Type B pancreatic cell (in vitro differentiated cells): Measurements from ENCODE around the gene THSD4. TPM values are rescaled to one million over a fixed set of nuclear protein-coding genes. Genes with fewer than 3 reads are reported as not detected.

Experiments
- DNase-seq: peaks from one replicate; pipeline ENCODE4 v3.0.0; 2021; ENCODE audit warnings: mixed read lengths; ENCODE audit not compliant: unreplicated experiment; ENCODE audit errors: extremely low spot score
- H3K27ac Mint-ChIP-seq: 2 replicates; pipeline ENCODE4 v1.8.0; 2021; ENCODE audit warnings: mild to moderate bottlenecking, mixed read lengths
- H3K27me3 Mint-ChIP-seq: 2 replicates; pipeline ENCODE4 v1.8.0; 2021; ENCODE audit warnings: mixed read lengths
- H3K36me3 Mint-ChIP-seq: 2 replicates; pipeline ENCODE4 v1.8.0; 2021; ENCODE audit warnings: mixed read lengths
- H3K4me1 Mint-ChIP-seq: one replicate; pipeline ENCODE4 v1.8.0; 2021; ENCODE audit warnings: mixed read lengths; ENCODE audit not compliant: unreplicated experiment
- H3K4me3 Mint-ChIP-seq: 2 replicates; pipeline ENCODE4 v1.8.0; 2021; ENCODE audit warnings: mild to moderate bottlenecking, mixed read lengths
- H3K9me3 Mint-ChIP-seq: 2 replicates; pipeline ENCODE4 v1.8.0; 2021; ENCODE audit warnings: mixed read lengths
- total RNA-seq: library from RNA; stranded (reverse); gene quantifications from 2 replicates; pipeline ENCODE4 v1.2.1, GENCODE V29; 2021; ENCODE audit warnings: low replicate concordance
- TF ChIP-seq, protein P1 (sequence below): fragments of 200-600 bp; sonication (generic); conservative IDR thresholded peaks from 2 replicates; pipeline ENCODE4 v1.5.0; 2021; ENCODE audit warnings: antibody characterized with exemption, mild to moderate bottlenecking

Gene THSD4
- total RNA-seq, 1 donor from 2014 or later: 43.3 TPM

DNA sequence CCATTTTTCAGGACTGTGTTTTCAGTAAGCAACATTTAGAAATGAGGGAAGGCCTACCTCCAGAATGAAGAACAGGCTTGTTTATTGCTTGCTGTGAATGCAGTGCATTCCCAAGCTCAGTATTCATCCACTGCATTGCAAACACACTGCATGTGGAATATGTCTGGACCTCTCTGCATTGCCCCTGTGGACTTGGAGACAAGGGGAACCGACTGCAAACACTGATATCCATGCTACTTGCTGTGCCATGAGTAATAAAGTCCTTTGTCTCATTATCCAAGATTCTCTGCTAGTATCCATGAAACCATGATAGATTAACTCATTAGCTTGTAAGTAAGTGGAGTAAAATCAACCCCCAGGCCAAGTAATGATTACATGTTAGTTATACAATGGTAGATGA, 393.9 kb downstream of the THSD4 start:
- no peak overlapping the region for H3K4me3 Mint-ChIP-seq
- H3K4me1 Mint-ChIP-seq: peaks cover 46% of the 10 kb centered on the region
- no peak for DNase-seq
- H3K27ac Mint-ChIP-seq: no peak overlapping the region
- TF ChIP-seq, protein P1, sequence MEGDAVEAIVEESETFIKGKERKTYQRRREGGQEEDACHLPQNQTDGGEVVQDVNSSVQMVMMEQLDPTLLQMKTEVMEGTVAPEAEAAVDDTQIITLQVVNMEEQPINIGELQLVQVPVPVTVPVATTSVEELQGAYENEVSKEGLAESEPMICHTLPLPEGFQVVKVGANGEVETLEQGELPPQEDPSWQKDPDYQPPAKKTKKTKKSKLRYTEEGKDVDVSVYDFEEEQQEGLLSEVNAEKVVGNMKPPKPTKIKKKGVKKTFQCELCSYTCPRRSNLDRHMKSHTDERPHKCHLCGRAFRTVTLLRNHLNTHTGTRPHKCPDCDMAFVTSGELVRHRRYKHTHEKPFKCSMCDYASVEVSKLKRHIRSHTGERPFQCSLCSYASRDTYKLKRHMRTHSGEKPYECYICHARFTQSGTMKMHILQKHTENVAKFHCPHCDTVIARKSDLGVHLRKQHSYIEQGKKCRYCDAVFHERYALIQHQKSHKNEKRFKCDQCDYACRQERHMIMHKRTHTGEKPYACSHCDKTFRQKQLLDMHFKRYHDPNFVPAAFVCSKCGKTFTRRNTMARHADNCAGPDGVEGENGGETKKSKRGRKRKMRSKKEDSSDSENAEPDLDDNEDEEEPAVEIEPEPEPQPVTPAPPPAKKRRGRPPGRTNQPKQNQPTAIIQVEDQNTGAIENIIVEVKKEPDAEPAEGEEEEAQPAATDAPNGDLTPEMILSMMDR: no peak
- peaks cover 4% of the 10 kb centered on the region for H3K36me3 Mint-ChIP-seq
- H3K27me3 Mint-ChIP-seq: peaks cover 3% of the 10 kb centered on the region
- H3K9me3 Mint-ChIP-seq: peaks cover 9% of the 10 kb centered on the region

DNA sequence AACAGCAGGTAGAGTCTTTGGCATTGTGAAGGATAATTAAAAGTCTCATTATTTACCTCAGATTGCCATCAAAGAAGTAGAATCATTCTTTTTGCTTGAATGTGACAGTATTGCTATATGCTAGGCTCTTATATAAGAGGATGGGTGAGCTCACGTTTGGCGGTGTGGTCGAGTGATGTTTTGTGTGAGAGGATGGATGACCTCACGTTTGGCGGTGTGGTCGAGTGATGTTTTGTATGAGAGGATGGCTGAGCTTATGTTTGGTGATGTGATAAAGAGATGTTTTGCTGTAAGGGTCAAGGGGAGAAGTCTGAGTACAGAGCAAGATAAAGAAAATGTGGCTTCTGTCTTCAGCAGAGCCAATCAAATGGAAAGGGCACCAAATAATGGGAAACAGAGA, 395.5 kb downstream of the THSD4 start:
- H3K4me3 Mint-ChIP-seq: peak overlapping the region; percentile 4
- H3K27ac Mint-ChIP-seq: no peak overlapping the region
- TF ChIP-seq, protein P1: no peak
- H3K36me3 Mint-ChIP-seq: peaks cover 4% of the 10 kb centered on the region
- H3K9me3 Mint-ChIP-seq: peaks cover 9% of the 10 kb centered on the region
- peaks cover 54% of the 10 kb centered on the region for H3K4me1 Mint-ChIP-seq
- peaks cover 3% of the 10 kb centered on the region for H3K27me3 Mint-ChIP-seq
- no peak for DNase-seq

DNA sequence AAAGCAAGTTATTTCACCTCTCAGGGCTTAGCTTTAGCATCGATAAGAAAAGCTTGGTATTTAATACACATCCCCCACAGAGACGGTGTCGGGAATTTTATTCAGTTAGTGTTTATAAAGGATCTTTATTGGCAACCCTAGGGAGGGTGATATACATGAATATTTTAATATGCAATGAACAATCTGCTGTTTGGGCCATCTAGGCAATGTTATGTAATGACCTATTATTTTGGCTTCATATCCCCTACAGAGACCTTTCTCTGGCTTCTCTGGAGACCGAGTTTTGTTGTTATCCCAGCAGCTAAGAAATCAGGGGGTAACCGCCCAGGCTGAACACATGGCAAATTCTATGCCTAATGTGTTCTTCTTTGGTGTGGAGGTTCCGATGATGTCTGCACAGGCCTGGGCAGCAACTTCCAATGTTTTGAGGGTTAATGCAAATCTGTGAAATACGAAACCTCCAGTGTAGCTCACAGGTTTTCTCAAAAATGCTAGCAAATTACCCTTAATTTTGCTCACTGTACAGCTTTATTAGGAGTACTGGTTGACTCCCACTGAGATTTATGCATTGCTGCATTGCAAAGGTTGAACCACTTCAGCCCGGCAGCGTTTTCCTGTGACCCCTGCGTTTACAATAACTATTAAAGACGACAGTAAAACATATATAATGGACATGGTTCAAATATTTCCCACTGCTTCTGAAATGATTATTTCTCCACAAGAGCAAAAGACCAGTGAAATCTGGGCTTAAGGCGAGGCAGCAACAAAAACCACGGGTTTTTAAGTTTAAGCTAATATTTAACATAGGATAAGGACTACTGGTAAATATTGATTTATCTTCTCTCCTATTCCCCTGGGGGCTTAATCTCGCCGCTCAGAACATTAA, 396.8 kb downstream of the THSD4 start:
- Mint-ChIP-seq H3K27me3 (peaks cover 3% of the 10 kb centered on the region), H3K4me3 (peak overlapping the region; percentile 22), H3K27ac (peak overlapping the region; percentile 40), H3K9me3 (no peaks in the 10 kb centered on the region), H3K36me3 (no peaks in the 10 kb centered on the region), H3K4me1 (peaks cover 53% of the 10 kb centered on the region)
- DNase-seq: no peak
- TF ChIP-seq, protein P1: no peak

DNA sequence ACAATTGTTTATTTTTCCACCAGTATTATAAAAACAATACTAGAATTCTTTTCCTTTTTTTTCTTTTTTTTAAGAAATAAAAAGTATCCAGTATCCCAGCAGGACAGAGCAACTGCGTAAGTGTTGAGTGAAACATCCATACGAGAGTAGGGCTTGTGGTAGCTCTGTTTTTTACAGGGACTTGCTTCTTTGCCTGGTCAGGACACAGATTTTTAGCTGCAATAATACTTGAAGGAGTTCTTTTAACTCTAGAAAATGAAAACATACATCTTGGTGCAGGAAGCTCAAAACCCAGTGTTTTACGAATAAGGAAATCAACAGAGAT, 397.4 kb downstream of the THSD4 start:
- Mint-ChIP-seq H3K27me3 (peaks cover 6% of the 10 kb centered on the region), H3K4me1 (peaks cover 55% of the 10 kb centered on the region), H3K4me3 (peak overlapping the region; percentile 8), H3K9me3 (no peaks in the 10 kb centered on the region), H3K36me3 (no peaks in the 10 kb centered on the region), H3K27ac (no peak overlapping the region)
- TF ChIP-seq, protein P1: no peak
- DNase-seq: no peak

DNA sequence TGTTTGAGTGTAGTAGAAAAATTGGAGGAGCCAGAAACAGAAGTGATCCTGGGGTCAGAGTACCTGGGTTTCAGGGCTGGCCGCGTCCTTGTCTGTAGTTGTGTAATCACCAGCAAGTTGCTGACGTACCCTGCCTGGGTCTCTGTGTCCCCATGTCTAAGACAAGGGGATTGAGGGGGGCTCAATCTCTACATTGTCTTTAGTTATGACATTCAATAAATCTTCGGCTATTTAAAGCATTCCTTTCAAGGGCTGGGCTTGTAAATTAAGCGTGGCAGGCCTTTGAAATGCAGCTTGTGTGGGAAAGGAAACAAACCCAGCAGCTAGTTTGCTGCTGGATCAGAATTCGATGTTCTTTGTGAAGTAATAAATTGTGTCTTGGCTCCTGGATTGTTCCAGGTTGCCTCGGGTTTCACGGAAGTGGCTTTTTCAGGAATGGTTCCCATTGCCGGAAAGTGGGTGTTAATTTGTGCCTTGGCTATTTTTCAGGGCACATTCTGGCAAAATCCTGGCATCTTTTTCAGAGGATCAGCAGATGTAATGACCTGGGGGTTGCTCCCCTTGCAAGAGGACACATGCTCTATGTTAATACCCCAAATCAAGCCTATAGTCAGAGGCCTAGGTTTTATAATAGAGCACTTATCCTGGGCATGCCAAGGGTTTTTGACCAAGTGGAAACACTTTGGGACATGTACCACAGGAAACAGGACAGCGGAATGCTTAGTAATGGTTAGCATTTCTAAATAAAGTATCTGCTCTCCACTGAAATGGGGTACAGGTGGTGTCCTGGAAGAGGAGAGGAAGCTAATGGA, 400.3 kb downstream of the THSD4 start:
- Mint-ChIP-seq H3K4me3 (no peak overlapping the region), H3K27me3 (peaks cover 6% of the 10 kb centered on the region), H3K4me1 (peaks cover 56% of the 10 kb centered on the region), H3K27ac (peak overlapping the region; percentile 78), H3K36me3 (no peaks in the 10 kb centered on the region), H3K9me3 (no peaks in the 10 kb centered on the region)
- TF ChIP-seq, protein P1: no peak
- no peak for DNase-seq
